Measurements from ENCODE around the gene FLRT3.

Gene FLRT3

GRCh38 chr20:14331646-14332045 lies 5.8 kb downstream of the FLRT3 start:
- in situ Hi-C loops (cut with HindIII; ENCODE audit: low sequenced_read_pairs), result no loop called here

- in situ Hi-C loops (cut with HindIII; ENCODE audit: low sequenced_read_pairs), result no loop called here
Observed at GRCh38 chr20:14319704-14320103, 17.7 kb downstream of the FLRT3 start.

- in situ Hi-C loops (cut with HindIII; ENCODE audit: low sequenced_read_pairs), result no loop called here
Observed at GRCh38 chr20:14313341-14314020, 23.9 kb downstream of the FLRT3 start.

- in situ Hi-C loops (cut with HindIII; ENCODE audit: low sequenced_read_pairs), result no loop called here
Observed at GRCh38 chr20:14312001-14312400, 25.4 kb downstream of the FLRT3 start.

GRCh38 chr20:14310977-14311627 lies 26.3 kb downstream of the FLRT3 start:
- in situ Hi-C loops (cut with HindIII; ENCODE audit: low sequenced_read_pairs), result no loop called here

- in situ Hi-C loops (cut with HindIII; ENCODE audit: low sequenced_read_pairs), result no loop called here
Observed at GRCh38 chr20:14307956-14308355, 29.5 kb downstream of the FLRT3 start.

GRCh38 chr20:14304472-14304871 lies 32.9 kb downstream of the FLRT3 start:
- in situ Hi-C loops (cut with HindIII; ENCODE audit: low sequenced_read_pairs), result no loop called here

- in situ Hi-C loops (cut with HindIII; ENCODE audit: low sequenced_read_pairs), result no loop called here
Observed at GRCh38 chr20:14303651-14304050, 33.8 kb downstream of the FLRT3 start.

- in situ Hi-C loops (cut with HindIII; ENCODE audit: low sequenced_read_pairs), result no loop called here
Observed at GRCh38 chr20:14303106-14303505, 34.3 kb downstream of the FLRT3 start.

- in situ Hi-C loops (cut with HindIII; ENCODE audit: low sequenced_read_pairs), result no loop called here
Observed at GRCh38 chr20:14299831-14300230, 37.6 kb downstream of the FLRT3 start.

GRCh38 chr20:14295770-14296309 lies 41.6 kb downstream of the FLRT3 start:
- in situ Hi-C loops (cut with HindIII; ENCODE audit: low sequenced_read_pairs), result no loop called here

GRCh38 chr20:14295238-14295637 lies 42.2 kb downstream of the FLRT3 start:
- in situ Hi-C loops (cut with HindIII; ENCODE audit: low sequenced_read_pairs), result no loop called here

- in situ Hi-C loops (cut with HindIII; ENCODE audit: low sequenced_read_pairs), result no loop called here
Observed at GRCh38 chr20:14291502-14291901, 45.9 kb downstream of the FLRT3 start.

GRCh38 chr20:14288341-14289330 lies 48.8 kb downstream of the FLRT3 start:
- in situ Hi-C loops (cut with HindIII; ENCODE audit: low sequenced_read_pairs), result no loop called here

GRCh38 chr20:14284443-14284842 lies 53.0 kb downstream of the FLRT3 start:
- in situ Hi-C loops (cut with HindIII; ENCODE audit: low sequenced_read_pairs), result no loop called here

- in situ Hi-C loops (cut with HindIII; ENCODE audit: low sequenced_read_pairs), result no loop called here
Observed at GRCh38 chr20:14282140-14282539, 55.3 kb downstream of the FLRT3 start.
